ENCODE data around the gene GPATCH3. TPM values are rescaled to one million over a fixed set of nuclear protein-coding genes. Genes with fewer than 3 reads are reported as not detected.

GPATCH3 gene
- polyA plus RNA-seq, 1 experiment = 6.5 TPM

DNA sequence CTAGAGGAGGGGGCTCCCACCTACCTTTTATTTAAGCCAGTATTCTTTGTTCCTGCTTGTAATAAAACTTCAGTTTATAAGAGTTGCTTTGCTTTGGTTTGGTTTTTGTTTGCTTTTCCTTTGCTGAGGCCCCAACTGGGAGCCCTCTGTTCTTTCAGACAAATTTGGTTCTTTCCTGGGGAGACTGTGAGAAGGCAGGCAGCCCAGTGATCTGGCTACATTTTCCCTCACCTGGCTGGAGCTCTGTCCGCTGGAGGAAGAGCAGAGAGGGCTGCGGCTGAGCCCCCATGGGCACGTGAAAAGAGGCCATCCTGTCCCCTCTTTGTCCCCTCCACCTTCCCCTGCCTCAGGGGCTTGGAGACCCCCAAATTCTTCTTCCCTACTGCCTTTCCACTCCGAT lies 44.6 kb downstream of the GPATCH3 start:
- CTCF ChIA-PET = interaction anchor here (1.4 kb wide), 1 partner anchor 23 kb away, joined by 4 read pairs; no protein-coding TSS in a partner anchor
- no peak overlapping the region for H3K4me3 ChIP-seq (ENCODE audit: low read depth, low read length)
- no peaks in the 10 kb centered on the region for H3K9me3 ChIP-seq (ENCODE audit: control insufficient read depth, insufficient read depth, low read length)
- TF ChIP-seq, protein P1, sequence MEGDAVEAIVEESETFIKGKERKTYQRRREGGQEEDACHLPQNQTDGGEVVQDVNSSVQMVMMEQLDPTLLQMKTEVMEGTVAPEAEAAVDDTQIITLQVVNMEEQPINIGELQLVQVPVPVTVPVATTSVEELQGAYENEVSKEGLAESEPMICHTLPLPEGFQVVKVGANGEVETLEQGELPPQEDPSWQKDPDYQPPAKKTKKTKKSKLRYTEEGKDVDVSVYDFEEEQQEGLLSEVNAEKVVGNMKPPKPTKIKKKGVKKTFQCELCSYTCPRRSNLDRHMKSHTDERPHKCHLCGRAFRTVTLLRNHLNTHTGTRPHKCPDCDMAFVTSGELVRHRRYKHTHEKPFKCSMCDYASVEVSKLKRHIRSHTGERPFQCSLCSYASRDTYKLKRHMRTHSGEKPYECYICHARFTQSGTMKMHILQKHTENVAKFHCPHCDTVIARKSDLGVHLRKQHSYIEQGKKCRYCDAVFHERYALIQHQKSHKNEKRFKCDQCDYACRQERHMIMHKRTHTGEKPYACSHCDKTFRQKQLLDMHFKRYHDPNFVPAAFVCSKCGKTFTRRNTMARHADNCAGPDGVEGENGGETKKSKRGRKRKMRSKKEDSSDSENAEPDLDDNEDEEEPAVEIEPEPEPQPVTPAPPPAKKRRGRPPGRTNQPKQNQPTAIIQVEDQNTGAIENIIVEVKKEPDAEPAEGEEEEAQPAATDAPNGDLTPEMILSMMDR (IDR thresholded peaks at IDR 0.05; ENCODE audit: low read depth, low read length) = no peak
- POLR2A ChIA-PET = interaction anchor here (3.0 kb wide), 1 partner anchor 9 kb away, joined by 17 read pairs; no protein-coding TSS in a partner anchor
- DNase-seq (ENCODE audit: low read depth, low spot score) = no peak
- H3K27ac ChIP-seq (ENCODE audit: low read depth, low read length) = no peak overlapping the region
- H3K27me3 ChIP-seq (ENCODE audit: control insufficient read depth, insufficient read depth, low read length) = no peaks in the 10 kb centered on the region

DNA sequence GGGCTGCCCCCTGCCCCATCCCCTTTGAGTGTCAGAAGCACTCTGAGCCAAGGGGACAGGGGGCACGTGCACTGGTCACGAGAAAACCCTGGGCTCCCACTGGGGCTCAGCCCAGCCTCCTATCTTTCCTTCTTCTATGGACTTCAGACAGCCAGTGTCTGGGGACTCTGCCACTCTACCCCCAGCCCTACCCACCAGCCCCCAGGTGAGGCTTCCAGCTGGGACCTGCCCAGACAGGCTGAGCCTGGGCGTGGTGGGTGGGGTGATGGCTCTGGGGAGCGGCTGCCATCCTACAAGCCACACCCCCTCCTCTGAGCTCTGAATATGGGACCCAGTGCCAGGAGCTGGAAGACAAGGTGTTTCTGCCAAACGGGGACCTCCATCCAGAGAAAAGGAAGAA lies 45.4 kb downstream of the GPATCH3 start:
- DNase-seq (ENCODE audit: low read depth, low spot score) = no peak
- Histone ChIP-seq H3K27me3 (ENCODE audit: control insufficient read depth, insufficient read depth, low read length) (no peaks in the 10 kb centered on the region), H3K27ac (ENCODE audit: low read depth, low read length) (no peak overlapping the region), H3K4me3 (ENCODE audit: low read depth, low read length) (no peak overlapping the region), H3K9me3 (ENCODE audit: control insufficient read depth, insufficient read depth, low read length) (no peaks in the 10 kb centered on the region)
- ChIA-PET POLR2A (interaction anchor here (3.0 kb wide), 1 partner anchor 10 kb away, joined by 17 read pairs; no protein-coding TSS in a partner anchor), CTCF (interaction anchor here (0.6 to 1.4 kb wide), 2 partner anchors 12 to 24 kb away, joined by 4 read pairs; no protein-coding TSS in a partner anchor)
- TF ChIP-seq, protein P1 (IDR thresholded peaks at IDR 0.05; ENCODE audit: low read depth, low read length) = no peak

DNA sequence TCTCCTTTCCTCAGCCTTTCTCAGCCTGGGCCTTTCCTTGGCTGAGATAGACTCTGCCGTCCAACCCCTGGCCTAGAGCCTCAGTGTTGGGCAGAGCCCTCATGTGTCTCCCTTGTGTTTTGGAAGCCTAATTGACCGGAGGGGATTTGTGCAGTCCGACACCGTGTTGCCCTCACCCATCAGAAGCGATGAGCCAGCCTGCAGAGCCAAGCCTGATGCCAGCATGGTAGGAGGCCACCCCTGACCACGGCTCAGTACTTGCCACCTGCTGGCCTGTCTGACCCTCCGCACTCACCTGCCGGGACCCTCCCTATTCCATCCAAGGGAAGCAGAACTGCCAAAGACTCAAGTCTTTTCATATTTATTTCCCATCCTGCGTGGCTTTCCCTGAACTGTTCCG lies 46.7 kb downstream of the GPATCH3 start:
- H3K9me3 ChIP-seq (ENCODE audit: control insufficient read depth, insufficient read depth, low read length) = no peaks in the 10 kb centered on the region
- no peak for DNase-seq (ENCODE audit: low read depth, low spot score)
- POLR2A ChIA-PET = no interaction called here
- CTCF ChIA-PET = no interaction called here
- H3K4me3 ChIP-seq (ENCODE audit: low read depth, low read length) = no peak overlapping the region
- no peak overlapping the region for H3K27ac ChIP-seq (ENCODE audit: low read depth, low read length)
- H3K27me3 ChIP-seq (ENCODE audit: control insufficient read depth, insufficient read depth, low read length) = no peaks in the 10 kb centered on the region
- TF ChIP-seq, protein P1 (IDR thresholded peaks at IDR 0.05; ENCODE audit: low read depth, low read length) = no peak

DNA sequence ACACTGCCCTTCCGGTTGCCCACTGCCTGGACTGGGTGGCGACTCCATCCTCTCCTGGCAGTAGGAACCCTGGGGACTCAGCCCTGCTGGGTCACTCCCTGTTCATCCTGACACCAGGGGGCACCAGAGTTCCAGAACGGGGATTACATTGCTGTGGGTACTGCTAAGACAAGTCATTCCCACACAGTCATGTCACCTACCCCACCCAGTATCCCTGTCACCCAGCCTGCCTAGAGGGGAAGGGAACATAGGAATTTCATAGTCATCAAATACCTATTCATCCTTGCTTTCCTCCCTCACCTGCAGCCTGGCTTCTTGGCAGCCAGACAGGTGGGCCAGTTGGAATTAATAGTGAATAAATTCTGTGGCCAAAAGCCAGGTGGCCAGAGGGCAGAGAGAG lies 47.1 kb downstream of the GPATCH3 start:
- TF ChIP-seq, protein P1 (IDR thresholded peaks at IDR 0.05; ENCODE audit: low read depth, low read length) = peak; percentile 89
- ChIA-PET POLR2A (no interaction called here), CTCF (no interaction called here)
- no peak overlapping the region for H3K4me3 ChIP-seq (ENCODE audit: low read depth, low read length)
- DNase-seq (ENCODE audit: low read depth, low spot score) = no peak
- no peaks in the 10 kb centered on the region for H3K9me3 ChIP-seq (ENCODE audit: control insufficient read depth, insufficient read depth, low read length)
- H3K27me3 ChIP-seq (ENCODE audit: control insufficient read depth, insufficient read depth, low read length) = no peaks in the 10 kb centered on the region
- no peak overlapping the region for H3K27ac ChIP-seq (ENCODE audit: low read depth, low read length)

DNA sequence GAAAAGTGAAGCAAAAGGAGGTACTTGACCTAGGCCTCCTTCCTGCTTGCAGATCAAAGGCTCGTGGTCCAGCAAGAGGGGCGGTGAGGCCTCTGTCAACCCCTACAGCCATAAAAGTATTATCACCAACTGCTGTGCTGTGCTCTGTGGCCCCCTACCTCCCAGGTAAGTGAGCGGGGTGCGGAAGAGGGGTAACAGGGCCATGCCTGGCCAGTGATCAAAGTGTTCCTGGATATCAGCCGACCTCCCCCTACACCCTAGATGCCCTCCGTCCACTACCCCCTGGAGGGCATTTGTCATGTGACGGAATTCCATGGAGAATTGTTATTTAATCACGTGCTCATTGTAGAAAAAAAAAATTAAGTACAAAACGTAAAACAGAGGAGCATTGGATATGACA lies 47.6 kb downstream of the GPATCH3 start:
- POLR2A ChIA-PET = no interaction called here

More for the DNA sequence above, 47.6 kb downstream of the GPATCH3 start:
- no peak overlapping the region for H3K4me3 ChIP-seq (ENCODE audit: low read depth, low read length)
- CTCF ChIA-PET = no interaction called here
- TF ChIP-seq, protein P1 (IDR thresholded peaks at IDR 0.05; ENCODE audit: low read depth, low read length) = no peak
- H3K27me3 ChIP-seq (ENCODE audit: control insufficient read depth, insufficient read depth, low read length) = no peaks in the 10 kb centered on the region
- no peak for DNase-seq (ENCODE audit: low read depth, low spot score)
- no peak overlapping the region for H3K27ac ChIP-seq (ENCODE audit: low read depth, low read length)
- H3K9me3 ChIP-seq (ENCODE audit: control insufficient read depth, insufficient read depth, low read length) = no peaks in the 10 kb centered on the region
